ENCODE measurements around the gene FAN1.

FAN1 gene

DNA sequence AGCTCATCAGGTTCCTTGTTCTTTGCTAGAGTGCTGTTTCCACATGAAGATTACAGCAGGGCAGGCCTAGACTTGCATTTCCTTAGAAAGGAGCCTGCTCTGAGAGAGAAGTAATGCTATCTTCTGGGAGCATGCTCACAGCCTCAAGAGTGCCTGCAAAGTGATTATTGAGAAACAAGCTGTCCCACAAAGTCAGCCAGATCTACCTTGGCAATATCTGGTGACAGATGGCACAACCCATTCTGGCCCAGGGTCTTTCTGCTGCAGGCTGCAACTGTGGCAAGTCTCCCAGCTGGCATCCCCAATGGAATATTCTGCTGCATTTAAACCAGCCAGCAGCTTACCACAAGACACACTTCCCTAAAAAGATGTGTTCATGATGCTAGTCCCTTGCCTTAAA, 58.4 kb downstream of the FAN1 start:
- peak; percentile 76 for DNase-seq

DNA sequence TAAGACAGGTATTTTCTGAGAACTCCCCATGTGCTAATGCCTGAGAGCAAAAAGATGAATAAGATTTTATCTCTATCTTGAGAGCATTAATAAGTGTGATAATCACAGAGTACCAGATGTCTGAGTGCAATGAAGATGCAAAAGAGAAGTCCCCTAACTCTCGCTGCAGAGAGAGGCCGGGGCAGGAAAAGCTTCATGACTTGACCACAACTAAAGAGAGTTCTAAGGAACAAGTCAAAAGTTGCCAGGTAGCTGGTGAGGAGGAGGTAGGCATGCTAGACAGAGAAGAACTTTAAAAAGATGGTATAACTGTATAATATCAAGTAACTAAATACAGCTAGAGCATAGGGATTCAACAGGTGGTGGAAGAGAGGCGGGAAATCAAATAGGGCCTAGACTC, 58.9 kb downstream of the FAN1 start:
- no peak for DNase-seq

DNA sequence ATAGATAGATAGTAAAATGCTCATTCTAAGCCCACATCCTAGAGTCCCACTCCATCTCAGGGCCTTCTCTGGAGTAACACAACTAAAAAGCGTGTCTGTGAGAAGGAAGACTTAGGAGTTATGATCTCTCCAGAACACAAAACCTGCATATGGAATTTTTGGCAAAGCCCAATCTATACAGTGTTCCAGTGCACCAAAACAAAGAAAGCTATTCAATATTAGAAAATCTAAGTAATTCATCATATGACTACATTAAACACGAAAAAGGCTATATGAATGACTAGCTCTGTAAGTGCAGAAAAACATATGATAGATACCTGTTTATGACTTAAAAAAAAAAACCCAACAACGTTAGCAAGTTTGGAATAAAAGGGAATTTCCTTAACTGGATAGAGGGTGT, 60.0 kb downstream of the FAN1 start:
- no peak for DNase-seq

DNA sequence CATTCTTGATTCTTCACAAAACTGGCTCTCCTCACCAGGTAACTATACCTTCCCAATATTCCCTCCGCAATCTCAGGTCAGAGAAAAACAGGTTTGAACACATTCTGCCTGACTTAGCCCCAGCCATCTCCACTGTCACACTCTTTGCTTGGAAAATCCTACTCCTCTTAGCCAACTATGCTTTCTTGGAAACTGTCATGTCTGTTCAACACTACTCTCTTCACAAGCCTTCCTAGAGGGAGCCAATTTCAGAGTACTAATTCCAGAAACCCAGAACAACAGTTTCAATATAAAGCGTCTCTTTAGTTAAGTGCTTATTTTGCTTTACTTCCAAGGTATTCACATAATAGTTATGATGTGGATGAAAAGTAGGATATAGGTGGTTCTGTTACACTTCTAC, 66.0 kb downstream of the FAN1 start:
- no peak for DNase-seq

DNA sequence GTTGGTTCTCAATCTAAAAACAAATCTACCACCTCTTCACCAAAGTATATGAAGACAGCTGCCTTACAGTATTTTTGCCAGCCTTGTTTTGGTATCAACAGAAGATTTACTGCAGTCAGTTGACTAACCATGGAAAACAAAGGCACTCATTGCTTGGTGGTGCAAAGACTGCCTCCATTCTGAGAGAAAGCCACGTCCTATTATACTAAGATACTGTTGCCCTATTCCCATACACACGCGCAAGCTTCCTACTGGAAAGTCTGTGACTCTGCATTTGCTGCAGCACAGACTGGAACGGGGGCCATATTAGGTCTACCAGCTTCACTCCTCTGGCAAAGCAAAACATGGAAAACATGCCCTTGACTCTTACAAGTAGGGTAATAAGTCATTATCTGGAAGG, 69.7 kb downstream of the FAN1 start:
- no peak for DNase-seq

DNA sequence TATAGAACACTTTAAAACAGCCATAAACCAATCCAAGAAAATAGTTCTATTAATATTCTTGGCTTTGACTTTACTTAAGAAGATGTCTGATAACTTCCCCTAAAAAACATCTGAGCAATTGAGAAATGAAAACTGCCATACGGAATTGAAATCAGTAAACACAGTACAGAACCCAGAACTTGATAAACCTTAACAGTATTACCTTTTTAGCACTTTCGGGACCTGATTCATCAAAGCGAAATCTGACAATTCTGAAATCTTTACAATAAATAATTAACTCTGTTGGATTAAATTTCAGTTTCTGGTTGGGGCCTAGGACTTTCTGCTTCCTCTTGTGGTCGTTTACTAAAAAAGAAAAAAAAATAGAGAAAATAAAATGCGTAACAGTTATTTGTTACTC, 70.4 kb downstream of the FAN1 start:
- DNase-seq, result no peak

DNA sequence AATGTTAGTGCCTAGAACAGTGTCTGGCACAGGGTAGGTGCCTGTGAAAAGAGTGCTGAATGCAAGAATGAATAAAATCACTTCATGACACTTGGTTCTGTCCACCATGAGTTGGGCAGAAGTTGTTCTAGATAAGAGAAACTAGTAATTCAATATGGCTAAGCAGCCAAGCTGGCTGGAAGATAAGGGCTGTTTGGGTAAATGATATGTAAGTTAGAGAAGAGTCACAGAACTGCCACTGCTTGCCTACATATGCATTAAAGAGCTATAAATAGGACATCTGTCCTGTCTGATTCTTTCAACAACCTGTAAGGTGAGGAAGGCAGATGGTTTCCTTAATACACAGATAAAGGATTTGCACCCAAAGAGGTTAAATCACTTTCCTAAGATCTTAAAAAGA, 74.6 kb downstream of the FAN1 start:
- DNase-seq, result no peak

DNA sequence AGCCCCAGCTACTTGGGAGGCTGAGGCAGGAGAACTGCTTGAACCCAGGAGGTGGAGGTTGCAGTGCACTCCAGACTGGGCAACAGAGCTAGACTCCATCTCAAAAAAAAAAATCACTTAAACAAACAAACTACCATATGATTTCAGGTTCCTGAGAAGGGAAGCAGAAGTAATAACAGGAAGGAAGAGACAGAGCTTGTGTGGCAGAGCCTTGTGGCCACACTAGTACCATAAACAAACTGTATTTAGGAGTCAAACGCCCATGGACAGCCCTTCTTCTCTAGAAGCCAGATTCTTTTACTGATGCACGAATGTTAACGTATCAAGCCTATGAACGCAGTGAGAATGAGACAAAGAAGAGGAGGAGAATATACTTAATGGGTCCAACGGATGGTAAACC, 75.7 kb downstream of the FAN1 start:
- DNase-seq, result no peak

DNA sequence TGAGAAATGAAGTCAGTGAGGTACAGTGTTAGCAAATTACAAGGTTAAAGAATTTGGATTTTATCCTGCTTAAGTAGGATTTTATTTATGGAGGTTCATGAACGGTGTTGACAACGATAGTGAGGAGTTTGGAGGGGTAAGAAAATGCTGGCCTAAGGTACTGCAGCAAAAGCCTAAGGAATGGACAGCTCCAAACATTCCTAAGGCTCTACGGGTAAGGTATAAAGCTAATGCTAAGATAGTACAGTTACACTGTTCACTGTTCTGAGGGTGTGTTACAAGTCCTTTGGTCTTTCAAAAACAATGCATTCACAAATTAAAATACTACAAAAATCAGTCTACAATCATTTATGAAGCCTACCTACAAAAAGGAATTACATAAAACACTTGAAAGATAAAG, 80.4 kb downstream of the FAN1 start:
- DNase-seq, result no peak

DNA sequence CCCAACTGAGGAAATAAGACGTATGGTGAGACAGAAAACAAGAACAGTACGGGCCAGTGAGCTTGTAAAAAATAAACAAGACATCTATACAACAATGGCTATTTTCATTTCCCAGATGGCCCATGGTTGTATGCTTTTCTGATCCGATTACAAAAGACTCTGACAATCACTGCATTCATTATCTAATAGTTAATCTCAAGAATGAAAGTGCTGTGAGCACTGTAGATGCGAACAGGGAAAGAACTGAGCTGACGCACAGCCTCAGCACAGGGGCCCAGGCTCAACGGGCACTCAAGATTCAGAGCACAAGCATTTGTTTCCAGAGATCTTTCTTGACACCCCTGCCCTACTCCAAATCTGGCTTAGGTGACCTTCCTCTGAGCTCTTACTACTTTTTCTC, 80.8 kb downstream of the FAN1 start:
- DNase-seq, result no peak

DNA sequence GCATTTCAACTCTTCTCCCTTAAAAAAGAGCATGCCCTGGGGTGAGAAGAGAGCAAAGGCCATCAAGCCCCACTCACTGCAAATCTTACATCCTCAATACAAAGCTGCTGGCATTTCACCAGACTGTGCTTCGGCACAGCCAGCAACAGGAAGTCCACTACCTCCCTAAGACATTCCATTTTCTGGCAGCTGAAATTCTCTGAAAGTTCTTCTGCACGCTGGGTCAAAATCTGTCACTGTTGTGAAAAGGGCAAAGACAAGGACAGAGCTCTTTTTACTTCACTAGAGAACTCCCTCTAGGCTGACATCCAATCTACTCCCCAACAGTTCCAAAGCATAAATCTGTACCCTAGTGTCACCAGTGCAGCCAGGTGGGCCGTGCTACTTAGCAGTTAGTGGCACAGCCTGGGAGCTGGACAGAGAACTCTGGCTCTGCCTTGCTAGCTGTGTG, 81.4 kb downstream of the FAN1 start:
- DNase-seq, result no peak

DNA sequence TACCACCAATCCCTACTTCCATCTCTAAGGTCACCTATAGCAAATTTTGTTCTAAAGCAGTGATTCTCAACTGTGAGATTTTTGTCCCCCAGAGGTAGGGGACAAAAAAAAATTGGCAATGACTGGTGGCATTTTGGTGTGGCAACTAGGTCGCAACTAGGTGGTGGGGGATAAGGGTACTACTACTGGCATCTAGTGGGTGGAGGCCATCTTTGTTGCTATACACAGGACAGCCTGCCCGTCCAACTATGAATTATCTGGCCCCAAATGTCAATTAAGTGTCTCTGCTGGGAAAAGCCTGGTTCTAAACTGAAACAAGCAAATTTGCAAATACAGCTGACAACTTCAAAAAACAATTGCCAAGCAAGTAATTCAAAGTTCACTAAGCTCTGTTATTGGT, 86.3 kb downstream of the FAN1 start:
- DNase-seq, result no peak

DNA sequence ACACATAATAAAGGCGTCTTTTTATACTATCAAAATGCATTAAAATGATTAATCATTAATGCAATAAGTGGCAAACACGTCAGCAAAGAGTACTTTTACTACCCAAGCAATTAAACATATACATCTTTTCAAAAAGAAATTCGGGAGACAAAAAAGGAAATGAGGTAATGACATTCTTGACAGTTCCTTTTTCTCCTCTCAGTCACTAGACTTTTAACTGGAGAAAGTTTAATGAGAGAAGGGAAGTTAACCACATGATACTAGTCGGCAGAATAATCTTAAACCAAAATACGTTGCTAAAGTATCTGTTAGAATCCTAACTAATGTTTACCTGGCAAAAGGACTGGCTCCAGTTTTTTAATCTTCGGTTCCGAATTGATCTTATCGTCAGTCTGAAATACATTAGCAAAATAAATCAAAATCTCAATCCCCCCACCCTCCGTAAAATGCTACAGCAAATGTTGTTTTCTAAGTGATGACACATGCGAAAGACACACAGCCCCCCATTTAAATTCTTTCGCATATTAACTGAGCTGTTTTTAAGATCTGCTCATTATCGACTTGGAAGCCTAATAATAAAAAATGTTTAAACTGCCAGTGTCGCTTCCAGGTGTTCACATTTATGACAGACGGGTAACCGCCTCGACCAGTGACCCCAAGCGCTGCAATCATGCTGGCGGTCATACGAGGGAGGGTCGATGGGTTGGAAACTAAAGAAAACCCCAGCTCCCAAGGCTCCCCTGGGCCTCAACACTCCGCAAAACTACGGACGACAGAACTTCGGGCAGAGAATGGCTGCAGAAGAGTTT, 86.9 kb downstream of the FAN1 start:
- DNase-seq, result no peak

DNA sequence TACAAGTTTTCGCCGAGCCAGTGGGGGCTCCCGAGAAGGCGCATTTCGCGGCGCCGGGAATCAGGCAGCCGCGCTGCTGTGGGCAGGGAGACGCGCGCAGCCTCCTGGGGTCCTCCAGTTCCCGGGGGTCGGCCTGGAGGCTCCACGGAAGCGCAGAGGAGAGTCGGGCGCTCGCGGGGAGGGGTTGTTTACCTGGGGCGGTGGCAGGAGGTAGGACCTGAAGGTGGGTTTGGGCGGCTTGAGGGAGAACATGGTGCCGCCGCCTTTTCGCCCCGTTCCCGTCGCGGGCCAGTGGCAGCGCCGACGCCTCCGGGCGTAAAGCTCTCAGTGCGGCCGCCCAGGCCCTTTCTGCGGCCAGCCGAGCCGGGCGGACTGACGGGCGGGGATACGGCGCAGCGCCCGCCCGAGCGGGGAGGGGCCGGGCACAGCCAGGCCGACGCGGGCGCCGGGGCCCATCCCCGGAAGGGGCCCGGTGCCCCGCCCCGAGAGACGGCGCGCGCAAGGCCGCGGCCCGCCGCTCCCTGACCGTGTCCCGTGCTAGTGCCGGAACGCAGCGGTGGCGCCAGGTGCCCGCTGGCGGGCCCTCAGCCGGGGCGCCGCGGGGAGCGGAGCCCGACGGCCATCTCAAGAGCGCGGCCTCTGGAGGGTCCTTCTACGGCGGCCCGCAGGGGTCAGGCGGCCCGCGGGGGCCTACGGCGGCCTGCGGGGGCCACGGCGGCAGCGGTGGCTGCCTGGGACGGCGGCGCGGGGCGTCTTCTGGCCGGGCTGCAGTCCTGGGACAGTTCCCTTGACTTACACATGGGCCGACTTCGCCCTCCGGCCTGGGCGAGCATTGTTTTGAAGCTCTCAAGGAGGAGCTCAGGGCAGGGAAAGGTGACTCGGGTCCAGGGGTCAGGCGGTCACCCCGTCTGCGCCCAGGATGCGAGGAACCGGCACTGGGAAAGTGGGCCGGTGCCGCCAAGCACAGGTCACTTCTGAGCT, 87.8 kb downstream of the FAN1 start, which contains the start of gene MTMR10:
Gene MTMR10 (minus strand): TSS at position 374 of the 981 bp plus-strand sequence. CDS start 122 bp downstream, at position 252.
- peak; percentile 19 for DNase-seq

DNA sequence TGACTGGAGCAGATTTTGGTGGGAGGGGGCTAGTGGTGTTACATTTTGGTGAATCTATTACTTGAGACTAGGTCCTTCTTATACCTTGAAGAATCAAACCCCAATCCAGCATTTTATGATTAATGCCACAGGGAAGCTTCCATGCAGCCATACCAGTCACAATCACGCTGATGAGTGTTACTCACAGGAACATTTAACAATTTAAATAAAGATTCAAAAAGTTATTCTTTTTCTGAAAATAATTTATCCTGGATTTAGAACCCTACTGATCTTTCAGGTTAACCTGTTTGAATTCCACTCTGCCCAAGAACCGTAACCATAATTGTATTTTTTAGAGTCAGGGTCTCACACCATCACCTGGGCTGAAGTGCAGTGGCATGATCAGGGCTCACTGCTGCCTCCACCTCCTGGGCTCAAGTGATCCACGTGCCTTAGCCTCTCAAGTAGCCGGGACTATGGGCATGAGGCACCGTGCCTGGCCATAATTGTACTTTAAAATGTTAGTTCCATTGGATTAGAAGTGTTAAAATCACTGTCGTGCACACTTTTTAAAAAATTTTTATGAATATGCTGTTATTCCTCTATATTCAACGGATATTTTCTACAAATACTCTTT, 88.6 kb downstream of the FAN1 start:
- DNase-seq, result no peak
